Brain microvascular endothelial cell (primary cell): Measurements from ENCODE around the gene FAM20C.
"Not testable (repeated sequence)": the region's sequence is repeated elsewhere in the genome, so short reads cannot be mapped to it uniquely, and the experiment has no call there.

Source experiments
- DNase-seq: peaks from one replicate; pipeline ENCODE4 v3.0.0-alpha.2; 2020
- H3K27ac ChIP-seq: fragments of 250-450 bp; sonication (Bioruptor Pico); 2 replicates; pipeline ENCODE4 v1.5.1; 2020; ENCODE audit warnings: mild to moderate bottlenecking, moderate library complexity
- H3K27me3 ChIP-seq: fragments of 250-450 bp; sonication (Bioruptor Pico); replicated peaks from 2 replicates; pipeline ENCODE4 v1.5.1; 2020; ENCODE audit warnings: mild to moderate bottlenecking
- H3K36me3 ChIP-seq: fragments of 250-450 bp; sonication (Bioruptor Pico); replicated peaks from 2 replicates; pipeline ENCODE4 v1.5.1; 2020; ENCODE audit warnings: mild to moderate bottlenecking
- H3K4me3 ChIP-seq: 2 replicates; pipeline ENCODE4 v1.5.1; 2011; ENCODE audit warnings: low read depth, mild to moderate bottlenecking, control low read depth, low read length, moderate library complexity
- in situ Hi-C: cut with HindIII; loops from 2 replicates; pipeline ENCODE4 v1.10.0; 2017; ENCODE audit warnings: low sequenced_read_pairs, low pct_ligation_motif_present
- TF ChIP-seq, protein P1 (sequence below): IDR thresholded peaks from 2 replicates; pipeline ENCODE4 v1.5.1; 2011; ENCODE audit warnings: low read depth, mild to moderate bottlenecking, moderate library complexity, low read length, control low read depth, inconsistent platforms; ENCODE audit errors: missing control alignments

The FAM20C gene

DNA sequence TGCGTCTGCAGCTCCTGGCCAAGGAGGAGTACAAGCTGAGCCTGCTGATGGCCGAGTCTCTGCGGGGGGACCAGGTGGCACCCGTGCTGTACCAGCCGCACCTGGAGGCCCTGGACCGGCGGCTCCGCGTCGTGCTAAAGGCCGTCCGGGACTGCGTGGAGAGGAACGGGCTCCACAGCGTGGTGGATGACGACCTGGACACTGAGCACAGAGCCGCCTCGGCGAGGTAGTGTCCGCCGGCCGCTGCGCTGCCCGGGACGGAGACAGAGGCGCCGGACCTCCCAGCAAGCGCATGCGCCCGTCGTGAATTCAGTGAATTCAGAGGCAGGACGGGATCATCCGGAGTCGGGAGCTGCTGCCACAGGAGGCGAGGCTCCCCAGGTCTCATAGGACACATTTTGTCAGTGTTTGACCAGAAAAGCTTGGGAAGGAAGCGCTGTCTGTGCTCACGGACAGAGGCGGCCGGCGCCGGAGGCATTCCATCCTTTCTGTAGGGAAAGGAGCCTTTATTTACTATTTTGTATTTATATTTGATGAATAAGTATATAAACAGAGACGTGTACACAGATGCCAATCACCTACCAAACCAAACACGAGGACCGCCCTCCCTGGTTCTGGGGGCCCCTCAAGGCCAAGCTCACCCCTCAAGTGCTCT, 67.5 kb downstream of the FAM20C start:
- no peak for DNase-seq
- in situ Hi-C loops = no loop called here
- Histone ChIP-seq H3K4me3 (no peak overlapping the region), H3K27me3 (no peaks in the 10 kb centered on the region), H3K27ac (no peak overlapping the region), H3K36me3 (peaks cover 50% of the 10 kb centered on the region)
- TF ChIP-seq, protein P1, sequence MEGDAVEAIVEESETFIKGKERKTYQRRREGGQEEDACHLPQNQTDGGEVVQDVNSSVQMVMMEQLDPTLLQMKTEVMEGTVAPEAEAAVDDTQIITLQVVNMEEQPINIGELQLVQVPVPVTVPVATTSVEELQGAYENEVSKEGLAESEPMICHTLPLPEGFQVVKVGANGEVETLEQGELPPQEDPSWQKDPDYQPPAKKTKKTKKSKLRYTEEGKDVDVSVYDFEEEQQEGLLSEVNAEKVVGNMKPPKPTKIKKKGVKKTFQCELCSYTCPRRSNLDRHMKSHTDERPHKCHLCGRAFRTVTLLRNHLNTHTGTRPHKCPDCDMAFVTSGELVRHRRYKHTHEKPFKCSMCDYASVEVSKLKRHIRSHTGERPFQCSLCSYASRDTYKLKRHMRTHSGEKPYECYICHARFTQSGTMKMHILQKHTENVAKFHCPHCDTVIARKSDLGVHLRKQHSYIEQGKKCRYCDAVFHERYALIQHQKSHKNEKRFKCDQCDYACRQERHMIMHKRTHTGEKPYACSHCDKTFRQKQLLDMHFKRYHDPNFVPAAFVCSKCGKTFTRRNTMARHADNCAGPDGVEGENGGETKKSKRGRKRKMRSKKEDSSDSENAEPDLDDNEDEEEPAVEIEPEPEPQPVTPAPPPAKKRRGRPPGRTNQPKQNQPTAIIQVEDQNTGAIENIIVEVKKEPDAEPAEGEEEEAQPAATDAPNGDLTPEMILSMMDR = no peak

GRCh38 chr7:260441-261281, 68.3 kb downstream of the FAM20C start:
- in situ Hi-C loops = no loop called here
- Histone ChIP-seq H3K27me3 (no peaks in the 10 kb centered on the region), H3K27ac (no peak overlapping the region), H3K4me3 (no peak overlapping the region), H3K36me3 (peaks cover 45% of the 10 kb centered on the region)
- TF ChIP-seq, protein P1 = no peak
- DNase-seq = no peak

- in situ Hi-C loops = no loop called here
- H3K27me3 ChIP-seq = no peaks in the 10 kb centered on the region
- no peak overlapping the region for H3K4me3 ChIP-seq
- H3K36me3 ChIP-seq = peaks cover 36% of the 10 kb centered on the region
- DNase-seq = no peak
- H3K27ac ChIP-seq = no peak overlapping the region
- TF ChIP-seq, protein P1 = no peak
These were observed 69.2 kb downstream of the FAM20C start for GRCh38 chr7:261341-262250.

- Histone ChIP-seq H3K4me3 (no peak overlapping the region), H3K27me3 (no peaks in the 10 kb centered on the region), H3K27ac (no peak overlapping the region), H3K36me3 (peaks cover 30% of the 10 kb centered on the region)
- no peak for DNase-seq
- in situ Hi-C loops = no loop called here
- TF ChIP-seq, protein P1 = no peak
These were observed 69.8 kb downstream of the FAM20C start for GRCh38 chr7:262251-262572.

GRCh38 chr7:262631-263311, 70.4 kb downstream of the FAM20C start:
- H3K27ac ChIP-seq, H3K27me3 ChIP-seq, in situ Hi-C loops, H3K4me3 ChIP-seq, DNase-seq: not testable (repeated sequence)
- TF ChIP-seq, protein P1 = peak; percentile 56
- H3K36me3 ChIP-seq = peaks cover 27% of the 10 kb centered on the region
